Esophagus squamous epithelium (tissue), 5 donors: ENCODE data around the gene RFPL1. TPM values are rescaled to one million over a fixed set of nuclear protein-coding genes. Genes with fewer than 3 reads are reported as not detected.

Experiments
- DNase-seq: peaks from one replicate; lab custom pipeline; 2025; lab: John Stamatoyannopoulos, UW
- H3K27ac ChIP-seq, 4 donors: fragments of 200-600 bp; sonication (generic); one replicate each; pipeline ENCODE4 v1.5.1; 2016 to 2019; ENCODE audit warnings: mild to moderate bottlenecking in 1 of 4
- H3K27me3 ChIP-seq, 4 donors: fragments of 200-600 bp; sonication (generic); 1 replicate in 3 of 4; 2 replicates in 1 of 4; pipeline versions ENCODE4 v1.5.1 to v1.6.0; 2017 to 2021; ENCODE audit warnings: antibody characterized with exemption in 1 of 4
- H3K36me3 ChIP-seq, 3 donors: fragments of 200-600 bp; sonication (generic); one replicate each; pipeline ENCODE4 v1.5.1; 2016 to 2019
- H3K4me1 ChIP-seq, 3 donors: fragments of 200-600 bp; sonication (generic); one replicate each; pipeline ENCODE4 v1.5.1; 2017 to 2019
- H3K4me3 ChIP-seq, 4 donors: fragments of 200-600 bp; sonication (generic); 1 replicate in 3 of 4; 2 replicates in 1 of 4; pipeline ENCODE4 v1.5.1; 2016 to 2019; ENCODE audit warnings: mild to moderate bottlenecking in 2 of 4, moderate library complexity in 1 of 4
- H3K9me3 ChIP-seq, 3 donors: fragments of 200-600 bp; sonication (generic); one replicate each; pipeline ENCODE4 v1.5.1; 2016 to 2019
- CTCF ChIP-seq, 6 experiments: fragments of 450-650 bp in 4 of 6; fragments of 200-600 bp in 2 of 6; sonication (generic) in 2 of 6; IDR thresholded peaks; one replicate each; pipeline ENCODE4 v1.5.1; 2016 to 2019; ENCODE audit warnings: antibody characterized with exemption in 6 of 6, mild to moderate bottlenecking in 4 of 6, moderate library complexity in 4 of 6
- POLR2A ChIP-seq, 4 donors: fragments of 450-650 bp; IDR thresholded peaks; one replicate each; pipeline ENCODE4 v1.6.1; 2017; ENCODE audit warnings: antibody characterized with exemption in 4 of 4, mild to moderate bottlenecking in 4 of 4, moderate library complexity in 3 of 4
- WGBS, 2 donors: methylation state at CpG; one replicate each; pipeline ENCODE4 v1.1.5; 2018; 5-methylcytosine and 5-hydroxymethylcytosine counted together
- intact Hi-C: fragments of 100-400 bp; cut with DNase I; formaldehyde crosslinking; loops from one replicate; pipeline ENCODE4 v1.15.0; 2022
- total RNA-seq, 4 donors: library from RNA; depleted of rRNA; stranded (reverse); fragments of >200 nt; gene quantifications; one replicate each; pipeline ENCODE4 v1.1.0, GENCODE V29; 2016
- donor health status: DM: yes; HTN: yes; CAD: no.

The RFPL1 gene
- total RNA-seq, 4 donors from 2014 or later, result not detected

GRCh38 chr22:29476116-29476515 lies 37.7 kb downstream of the RFPL1 start:
- H3K36me3 ChIP-seq, result no peaks in the 10 kb centered on the region
- 47 to 60% methylated on average over 5 to 6 of the region's 6 CpGs for WGBS, 2 donors
- no peak overlapping the region for H3K4me3 ChIP-seq
- intact Hi-C loops, result no loop called here
- no peak for TF ChIP-seq CTCF (IDR thresholded peaks at IDR 0.05)
- no peak for TF ChIP-seq POLR2A (IDR thresholded peaks at IDR 0.05)
- DNase-seq, result no peak
- H3K27me3 ChIP-seq, result peaks cover 7 to 95% (median 14%) of the 10 kb centered on the region in 4 donors
- H3K9me3 ChIP-seq, result no peaks in the 10 kb centered on the region
- peaks cover 0 to 26% (median 10%) of the 10 kb centered on the region in 3 donors for H3K4me1 ChIP-seq
- no peak overlapping the region for H3K27ac ChIP-seq

- TF ChIP-seq POLR2A (IDR thresholded peaks at IDR 0.05), result no peak
- no peak for TF ChIP-seq CTCF (IDR thresholded peaks at IDR 0.05)
- intact Hi-C loops, result no loop called here
- DNase-seq, result no peak
- 8 to 11% methylated on average over 3 to 4 of the region's 4 CpGs for WGBS, 2 donors
- Histone ChIP-seq H3K4me3 (no peak overlapping the region), H3K9me3 (no peaks in the 10 kb centered on the region), H3K27ac (no peak overlapping the region), H3K4me1 (peaks cover 0 to 34% (median 10%) of the 10 kb centered on the region in 3 donors), H3K36me3 (no peaks in the 10 kb centered on the region), H3K27me3 (peaks cover 12 to 100% (median 21%) of the 10 kb centered on the region in 4 donors)
These were observed 39.4 kb downstream of the RFPL1 start for GRCh38 chr22:29477723-29478318.

- Histone ChIP-seq H3K4me1 (peaks cover 0 to 34% (median 10%) of the 10 kb centered on the region in 3 donors), H3K9me3 (no peaks in the 10 kb centered on the region), H3K27me3 (peaks cover 12 to 99% (median 21%) of the 10 kb centered on the region in 4 donors), H3K27ac (no peak overlapping the region), H3K36me3 (no peaks in the 10 kb centered on the region), H3K4me3 (no peak overlapping the region)
- DNase-seq, result no peak
- intact Hi-C loops, result no loop called here
- TF ChIP-seq POLR2A (IDR thresholded peaks at IDR 0.05) (no peak), CTCF (IDR thresholded peaks at IDR 0.05) (no peak)
- 15 to 20% methylated on average over 7 to 17 of the region's 21 CpGs for WGBS, 2 donors
These were observed 40.2 kb downstream of the RFPL1 start for GRCh38 chr22:29478326-29479276.

- intact Hi-C loops, result no loop called here
- peak within 1 kb of the TSS in 2 of 4 donors; percentile 25 to 28 for H3K4me3 ChIP-seq
- WGBS, 2 donors, result 8 to 10% methylated on average over 17 to 27 of the region's 48 CpGs
- no peak for TF ChIP-seq POLR2A (IDR thresholded peaks at IDR 0.05)
- TF ChIP-seq CTCF (IDR thresholded peaks at IDR 0.05), result no peak
- no peak for DNase-seq
- H3K36me3 ChIP-seq, result no peaks in the 10 kb centered on the region
- H3K27me3 ChIP-seq, result peaks cover 12 to 89% (median 21%) of the 10 kb centered on the region in 4 donors
- H3K9me3 ChIP-seq, result no peaks in the 10 kb centered on the region
- no peak within 1 kb of the TSS for H3K27ac ChIP-seq
- H3K4me1 ChIP-seq, result peaks cover 0 to 34% (median 10%) of the 10 kb centered on the region in 3 donors
These were observed 41.3 kb downstream of the RFPL1 start, which contains the start of gene NEFH for GRCh38 chr22:29479417-29480261. TSS of gene NEFH (plus strand) at chr22:29480218. CDS start at chr22:29480263, 45 bp downstream.
